Right lobe of liver (tissue), 6 donors: ENCODE data around the gene SMAD7. TPM values are rescaled to one million over a fixed set of nuclear protein-coding genes. Genes with fewer than 3 reads are reported as not detected.

Experiments used
- ATAC-seq, 4 donors: fragments of 200-7000 bp; cut with Tn5 transposase; one replicate each; pipeline ENCODE4 v1.9.1; 2020; ENCODE audit warnings: mild to moderate bottlenecking in 4 of 4, moderate library complexity in 4 of 4
- DNase-seq, 3 donors: peaks; one replicate each; pipeline ENCODE4 v3.0.0-alpha.2; 2020
- H3K27ac ChIP-seq, 3 donors: fragments of 200-600 bp; one replicate each; pipeline ENCODE4 v1.8.0; 2022
- H3K27me3 ChIP-seq, 2 donors: fragments of 200-600 bp; one replicate each; pipeline ENCODE4 v1.8.0; 2022
- H3K36me3 ChIP-seq, 4 donors: fragments of 200-600 bp; sonication (generic) in 1 of 4; one replicate each; pipeline versions ENCODE4 v1.5.1 to v1.8.0; 2017 to 2022; ENCODE audit warnings: control low read depth in 1 of 4
- H3K4me1 ChIP-seq, 4 donors: fragments of 200-600 bp; sonication (generic) in 1 of 4; one replicate each; pipeline versions ENCODE4 v1.5.1 to v1.8.0; 2017 to 2022; ENCODE audit warnings: control low read depth in 1 of 4
- H3K4me3 ChIP-seq, 3 donors: fragments of 200-600 bp; one replicate each; pipeline ENCODE4 v1.8.0; 2022
- H3K9me3 ChIP-seq, 4 donors: fragments of 200-600 bp; sonication (generic) in 1 of 4; one replicate each; pipeline versions ENCODE4 v1.5.1 to v1.8.0; 2017 to 2022; ENCODE audit warnings: control low read depth in 1 of 4
- CTCF ChIP-seq, 4 donors: fragments of 200-600 bp in 3 of 4; fragments of 450-650 bp in 1 of 4; IDR thresholded peaks; one replicate each; pipeline versions ENCODE4 v1.5.1 to v1.8.0; 2016 to 2022; ENCODE audit warnings: antibody characterized with exemption in 4 of 4, mild to moderate bottlenecking in 2 of 4
- POLR2A ChIP-seq: fragments of 450-650 bp; IDR thresholded peaks from one replicate; pipeline ENCODE4 v1.6.1; 2017; ENCODE audit warnings: antibody characterized with exemption, mild to moderate bottlenecking
- WGBS: methylation state at CpG from one replicate; pipeline ENCODE4 v1.1.6; 2018; ENCODE audit warnings: low coverage, low lambda C conversion rate; ENCODE audit not compliant: insufficient coverage; ENCODE audit errors: missing lambda C conversion rate; 5-methylcytosine and 5-hydroxymethylcytosine counted together
- intact Hi-C, 2 donors: fragments of 100-400 bp; cut with DNase I; formaldehyde crosslinking; loops; one replicate each; pipeline versions ENCODE4 v1.11.2 to v1.14.1; 2022
- total RNA-seq, 6 experiments: library from RNA; depleted of rRNA in 2 of 6; stranded (reverse); fragments of >200 nt in 2 of 6; fragmentation: NEBNext Ultra II Directional in 3 of 6; extraction: Animal tissue kit (Norgen Biotek cat#: 25700) in 3 of 6; gene quantifications; one replicate each; pipeline versions ENCODE4 v1.1.0 to v1.2.4, GENCODE V29; 2016 to 2023
- donor health status: DM: no; HTN: yes; CAD: no.
- donor health status: DM: no; HTN: no; CAD: no.
- donor health status: DM: no; HTN: no; CAD: no.
- donor health status: DM: no; HTN: yes; CAD: no.
- donor health status: DM: no; HTN: yes; CAD: no.

SMAD7 gene
- total RNA-seq, 6 experiments from 2014 or later = 8.2 to 13.5 (median 11.0) TPM

GRCh38 chr18:48908916-48909315 lies 41.8 kb downstream of the SMAD7 start:
- intact Hi-C loops = no loop called here
- Histone ChIP-seq H3K9me3 (no peaks in the 10 kb centered on the region), H3K27me3 (no peaks in the 10 kb centered on the region), H3K27ac (no peak overlapping the region), H3K36me3 (no peaks in the 10 kb centered on the region), H3K4me1 (no peaks in the 10 kb centered on the region), H3K4me3 (no peak overlapping the region)
- 43% methylated on average over 2 of the region's 3 CpGs for WGBS
- DNase-seq (no peak), ATAC-seq (no peak)
- no peak for TF ChIP-seq CTCF (IDR thresholded peaks at IDR 0.05)
- no peak for TF ChIP-seq POLR2A

- DNase-seq (no peak), ATAC-seq (no peak)
- H3K27ac ChIP-seq = no peak overlapping the region
- H3K9me3 ChIP-seq = no peaks in the 10 kb centered on the region
- no peaks in the 10 kb centered on the region for H3K27me3 ChIP-seq
- WGBS = 75% methylated on average over 1 of the region's 1 CpG
- intact Hi-C loops = no loop called here
- TF ChIP-seq CTCF (IDR thresholded peaks at IDR 0.05) (no peak), POLR2A (no peak)
- no peak overlapping the region for H3K4me3 ChIP-seq
- H3K36me3 ChIP-seq = no peaks in the 10 kb centered on the region
- H3K4me1 ChIP-seq = peaks cover 0 to 6% (median 0%) of the 10 kb centered on the region in 4 donors
These were observed 45.3 kb downstream of the SMAD7 start for GRCh38 chr18:48905513-48905912.

GRCh38 chr18:48904847-48905394 lies 45.8 kb downstream of the SMAD7 start:
- TF ChIP-seq CTCF (IDR thresholded peaks at IDR 0.05) = no peak
- no peak for TF ChIP-seq POLR2A

GRCh38 chr18:48904091-48904490 lies 46.7 kb downstream of the SMAD7 start:
- no peaks in the 10 kb centered on the region for H3K27me3 ChIP-seq
- intact Hi-C loops = no loop called here

More at GRCh38 chr18:48904847-48905394, 45.8 kb downstream of the SMAD7 start:
- Histone ChIP-seq H3K27me3 (no peaks in the 10 kb centered on the region), H3K4me1 (peaks cover 0 to 6% (median 0%) of the 10 kb centered on the region in 4 donors), H3K27ac (no peak overlapping the region), H3K4me3 (no peak overlapping the region), H3K9me3 (no peaks in the 10 kb centered on the region), H3K36me3 (no peaks in the 10 kb centered on the region)
- no peak for ATAC-seq
- DNase-seq = no peak
- 66% methylated on average over 2 of the region's 3 CpGs for WGBS
- intact Hi-C loops = no loop called here

More at GRCh38 chr18:48904091-48904490, 46.7 kb downstream of the SMAD7 start:
- no peaks in the 10 kb centered on the region for H3K9me3 ChIP-seq
- H3K4me3 ChIP-seq = no peak overlapping the region
- H3K36me3 ChIP-seq = no peaks in the 10 kb centered on the region
- H3K4me1 ChIP-seq = peaks cover 0 to 6% (median 0%) of the 10 kb centered on the region in 4 donors
- no peak overlapping the region for H3K27ac ChIP-seq
- WGBS = 91% methylated on average over 1 of the region's 2 CpGs
- DNase-seq (no peak), ATAC-seq (no peak)
- TF ChIP-seq POLR2A = no peak
- TF ChIP-seq CTCF (IDR thresholded peaks at IDR 0.05) = no peak
